HEK293 (cell line): ENCODE measurements around the gene SLC22A17.
A peak's percentile ranks its signal among the peaks of the same experiment; 100 is the strongest.

Experiments
- BCL11B ChIP-seq: fragments of 450-650 bp; formaldehyde crosslinking; IDR thresholded peaks from 2 replicates; pipeline ENCODE4 v1.5.1; 2016; ENCODE audit warnings: low read depth, missing biosample characterization, missing genetic modification characterization
- GFI1B ChIP-seq: fragments of 450-650 bp; formaldehyde crosslinking; IDR thresholded peaks from 2 replicates; pipeline ENCODE4 v1.5.1; 2016; ENCODE audit warnings: missing biosample characterization, missing genetic modification characterization
- IKZF3 ChIP-seq: fragments of 450-650 bp; IDR thresholded peaks from 2 replicates; pipeline ENCODE4 v1.5.0; 2018; ENCODE audit warnings: missing biosample characterization, mild to moderate bottlenecking, missing genetic modification characterization, moderate library complexity
- INSM2 ChIP-seq: fragments of 450-650 bp; formaldehyde crosslinking; IDR thresholded peaks from 2 replicates; pipeline ENCODE4 v1.5.1; 2016; ENCODE audit warnings: missing biosample characterization, missing genetic modification characterization
- KLF7 ChIP-seq: fragments of 450-650 bp; formaldehyde crosslinking; IDR thresholded peaks from 2 replicates; pipeline ENCODE4 v1.5.1; 2016; ENCODE audit warnings: missing biosample characterization, missing genetic modification characterization, borderline replicate concordance
- KLF9 ChIP-seq: fragments of 450-650 bp; formaldehyde crosslinking; IDR thresholded peaks from 2 replicates; pipeline ENCODE4 v1.5.1; 2016; ENCODE audit warnings: missing biosample characterization, missing genetic modification characterization, low read depth
- PRDM10 ChIP-seq: fragments of 450-650 bp; formaldehyde crosslinking; IDR thresholded peaks from 2 replicates; pipeline ENCODE4 v1.5.1; 2016; ENCODE audit warnings: missing biosample characterization, missing genetic modification characterization
- PRDM6 ChIP-seq: fragments of 450-650 bp; formaldehyde crosslinking; IDR thresholded peaks from 2 replicates; pipeline ENCODE4 v1.5.1; 2017; ENCODE audit warnings: missing biosample characterization, missing genetic modification characterization
- SP3 ChIP-seq: fragments of 450-650 bp; formaldehyde crosslinking; IDR thresholded peaks from 2 replicates; pipeline ENCODE4 v1.5.1; 2016; ENCODE audit warnings: missing biosample characterization, missing genetic modification characterization
- WT1 ChIP-seq: fragments of 450-650 bp; formaldehyde crosslinking; IDR thresholded peaks from 2 replicates; pipeline ENCODE4 v1.5.1; 2016; ENCODE audit warnings: missing biosample characterization, missing genetic modification characterization
- ZBTB1 ChIP-seq: fragments of 450-650 bp; formaldehyde crosslinking; IDR thresholded peaks from 2 replicates; pipeline ENCODE4 v1.5.1; 2016; ENCODE audit warnings: missing biosample characterization, missing genetic modification characterization
- ZBTB7A ChIP-seq: fragments of 450-650 bp; formaldehyde crosslinking; IDR thresholded peaks from 2 replicates; pipeline ENCODE4 v1.5.1; 2016; ENCODE audit warnings: low read depth, missing biosample characterization, missing genetic modification characterization
- ZFHX2 ChIP-seq: fragments of 450-650 bp; formaldehyde crosslinking; conservative IDR thresholded peaks from 2 replicates; pipeline ENCODE4 v1.5.1; 2016; ENCODE audit warnings: missing biosample characterization, missing genetic modification characterization
- ZNF184 ChIP-seq: fragments of 450-650 bp; IDR thresholded peaks from 2 replicates; pipeline ENCODE4 v1.5.1; 2018; ENCODE audit warnings: missing biosample characterization, mild to moderate bottlenecking, missing genetic modification characterization
- ZNF2 ChIP-seq: fragments of 450-650 bp; formaldehyde crosslinking; IDR thresholded peaks from 2 replicates; pipeline ENCODE4 v1.5.1; 2016; ENCODE audit warnings: missing biosample characterization, missing genetic modification characterization
- ZNF350 ChIP-seq: fragments of 450-650 bp; formaldehyde crosslinking; IDR thresholded peaks from 2 replicates; pipeline ENCODE4 v1.5.0; 2017; ENCODE audit warnings: missing biosample characterization, mild to moderate bottlenecking, missing genetic modification characterization
- ZNF548 ChIP-seq: fragments of 450-650 bp; formaldehyde crosslinking; IDR thresholded peaks from 2 replicates; pipeline ENCODE4 v1.5.1; 2016; ENCODE audit warnings: missing biosample characterization, missing genetic modification characterization
- ZNF561 ChIP-seq: fragments of 450-650 bp; IDR thresholded peaks from 2 replicates; pipeline ENCODE4 v1.5.1; 2018; ENCODE audit warnings: missing biosample characterization, missing genetic modification characterization, borderline replicate concordance
- ZNF629 ChIP-seq: fragments of 450-650 bp; formaldehyde crosslinking; IDR thresholded peaks from 2 replicates; pipeline ENCODE4 v1.5.1; 2017; ENCODE audit warnings: missing biosample characterization, missing genetic modification characterization
- ZNF654 ChIP-seq: fragments of 450-650 bp; formaldehyde crosslinking; IDR thresholded peaks from 2 replicates; pipeline ENCODE4 v1.5.1; 2016; ENCODE audit warnings: low read depth, missing biosample characterization, missing genetic modification characterization
- ZNF658 ChIP-seq: fragments of 450-650 bp; formaldehyde crosslinking; IDR thresholded peaks from 2 replicates; pipeline ENCODE4; 2016; ENCODE audit warnings: missing biosample characterization, missing genetic modification characterization
- ZNF701 ChIP-seq: fragments of 450-650 bp; formaldehyde crosslinking; IDR thresholded peaks from 2 replicates; pipeline ENCODE4 v1.5.1; 2016; ENCODE audit warnings: missing biosample characterization, missing genetic modification characterization
- ZNF747 ChIP-seq: fragments of 450-650 bp; formaldehyde crosslinking; IDR thresholded peaks from 2 replicates; pipeline ENCODE4 v1.5.1; 2016; ENCODE audit warnings: missing biosample characterization, missing genetic modification characterization
- ZNF777 ChIP-seq: fragments of 450-650 bp; formaldehyde crosslinking; IDR thresholded peaks from 2 replicates; pipeline ENCODE4 v1.5.1; 2017; ENCODE audit warnings: missing biosample characterization, missing genetic modification characterization, borderline replicate concordance
- ZNF830 ChIP-seq: fragments of 450-650 bp; IDR thresholded peaks from 2 replicates; pipeline ENCODE4 v1.5.0; 2018; ENCODE audit warnings: missing biosample characterization, missing genetic modification characterization, low read depth, mild to moderate bottlenecking, moderate library complexity
- ZNF843 ChIP-seq: fragments of 450-650 bp; formaldehyde crosslinking; IDR thresholded peaks from 2 replicates; pipeline ENCODE4 v1.5.1; 2016; ENCODE audit warnings: missing biosample characterization, missing genetic modification characterization
- ZSCAN18 ChIP-seq: fragments of 450-650 bp; formaldehyde crosslinking; IDR thresholded peaks from 2 replicates; pipeline ENCODE4 v1.5.1; 2016; ENCODE audit warnings: missing biosample characterization, missing genetic modification characterization
- TF ChIP-seq, protein P1 (sequence below): fragments of 450-650 bp; formaldehyde crosslinking; IDR thresholded peaks from 2 replicates; pipeline ENCODE4 v1.5.1; 2016; ENCODE audit warnings: missing biosample characterization, missing genetic modification characterization, low read depth
- TF ChIP-seq, protein P2 (sequence below): fragments of 450-650 bp; IDR thresholded peaks from 2 replicates; pipeline ENCODE4 v1.5.1; 2018; ENCODE audit warnings: missing biosample characterization, mild to moderate bottlenecking, missing genetic modification characterization

The SLC22A17 gene

GRCh38 chr14:23301969-23302289, 50.8 kb downstream of the SLC22A17 start (continued):
- no peak for TF ChIP-seq ZNF350 (tag by site-specific recombination)
- TF ChIP-seq WT1, result peak; percentile 30; the same call in 1 of the 2 replicates
- TF ChIP-seq ZBTB1 (tag by site-specific recombination), result no peak
- TF ChIP-seq GFI1B, result no peak
- TF ChIP-seq IKZF3 (tag by site-specific recombination), result 0 out of 2 replicates have a peak, but pooled peaks have one; percentile 1
- no peak for TF ChIP-seq ZNF777 (tag by site-specific recombination)
- TF ChIP-seq ZNF629, result peak; percentile 8; the same call in 1 of the 2 replicates
- peak; percentile 81 for TF ChIP-seq ZFHX2 (tag by site-specific recombination)
- no peak for TF ChIP-seq ZNF701 (tag by site-specific recombination)
- peak; percentile 32 for TF ChIP-seq PRDM10 (tag by site-specific recombination)
- TF ChIP-seq PRDM6, result no peak
- no peak for TF ChIP-seq ZNF830
- 0 out of 2 replicates have a peak, but pooled peaks have one; percentile 61 for TF ChIP-seq ZNF561 (tag by site-specific recombination)
- peak; percentile 88 for TF ChIP-seq KLF7 (tag by site-specific recombination)
- TF ChIP-seq, protein P1, sequence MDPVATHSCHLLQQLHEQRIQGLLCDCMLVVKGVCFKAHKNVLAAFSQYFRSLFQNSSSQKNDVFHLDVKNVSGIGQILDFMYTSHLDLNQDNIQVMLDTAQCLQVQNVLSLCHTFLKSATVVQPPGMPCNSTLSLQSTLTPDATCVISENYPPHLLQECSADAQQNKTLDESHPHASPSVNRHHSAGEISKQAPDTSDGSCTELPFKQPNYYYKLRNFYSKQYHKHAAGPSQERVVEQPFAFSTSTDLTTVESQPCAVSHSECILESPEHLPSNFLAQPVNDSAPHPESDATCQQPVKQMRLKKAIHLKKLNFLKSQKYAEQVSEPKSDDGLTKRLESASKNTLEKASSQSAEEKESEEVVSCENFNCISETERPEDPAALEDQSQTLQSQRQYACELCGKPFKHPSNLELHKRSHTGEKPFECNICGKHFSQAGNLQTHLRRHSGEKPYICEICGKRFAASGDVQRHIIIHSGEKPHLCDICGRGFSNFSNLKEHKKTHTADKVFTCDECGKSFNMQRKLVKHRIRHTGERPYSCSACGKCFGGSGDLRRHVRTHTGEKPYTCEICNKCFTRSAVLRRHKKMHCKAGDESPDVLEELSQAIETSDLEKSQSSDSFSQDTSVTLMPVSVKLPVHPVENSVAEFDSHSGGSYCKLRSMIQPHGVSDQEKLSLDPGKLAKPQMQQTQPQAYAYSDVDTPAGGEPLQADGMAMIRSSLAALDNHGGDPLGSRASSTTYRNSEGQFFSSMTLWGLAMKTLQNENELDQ (tag by site-specific recombination), result no peak
- no peak for TF ChIP-seq ZNF654 (tag by site-specific recombination)
- TF ChIP-seq, protein P2, sequence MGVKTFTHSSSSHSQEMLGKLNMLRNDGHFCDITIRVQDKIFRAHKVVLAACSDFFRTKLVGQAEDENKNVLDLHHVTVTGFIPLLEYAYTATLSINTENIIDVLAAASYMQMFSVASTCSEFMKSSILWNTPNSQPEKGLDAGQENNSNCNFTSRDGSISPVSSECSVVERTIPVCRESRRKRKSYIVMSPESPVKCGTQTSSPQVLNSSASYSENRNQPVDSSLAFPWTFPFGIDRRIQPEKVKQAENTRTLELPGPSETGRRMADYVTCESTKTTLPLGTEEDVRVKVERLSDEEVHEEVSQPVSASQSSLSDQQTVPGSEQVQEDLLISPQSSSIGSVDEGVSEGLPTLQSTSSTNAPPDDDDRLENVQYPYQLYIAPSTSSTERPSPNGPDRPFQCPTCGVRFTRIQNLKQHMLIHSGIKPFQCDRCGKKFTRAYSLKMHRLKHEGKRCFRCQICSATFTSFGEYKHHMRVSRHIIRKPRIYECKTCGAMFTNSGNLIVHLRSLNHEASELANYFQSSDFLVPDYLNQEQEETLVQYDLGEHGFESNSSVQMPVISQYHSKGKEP (tag by site-specific recombination), result no peak
- TF ChIP-seq ZNF843 (tag by site-specific recombination), result peak; percentile 50
- TF ChIP-seq KLF9, result peak; percentile 67
- peak; percentile 38; the same call in 1 of the 2 replicates for TF ChIP-seq INSM2 (tag by site-specific recombination)
- no peak for TF ChIP-seq ZSCAN18 (tag by site-specific recombination)
- no peak for TF ChIP-seq ZNF184 (tag by site-specific recombination)
- peak; percentile 88 for TF ChIP-seq ZNF2
- peak; percentile 67; the same call in 1 of the 2 replicates for TF ChIP-seq BCL11B (tag by site-specific recombination)
- no peak for TF ChIP-seq ZNF658
- TF ChIP-seq ZNF747 (tag by site-specific recombination), result no peak
- TF ChIP-seq SP3 (tag by site-specific recombination), result peak; percentile 72
- peak; percentile 96 for TF ChIP-seq ZBTB7A (tag by site-specific recombination)
- TF ChIP-seq ZNF548 (tag by site-specific recombination), result peak; percentile 66
